HG03097 (cell line): ENCODE results near the gene RAD23A.
"Not testable (repeated sequence)": the region's sequence is repeated elsewhere in the genome, so short reads cannot be mapped to it uniquely, and the experiment has no call there.

Experiments used
- ATAC-seq: cut with Tn5 transposase; IDR thresholded peaks from one replicate; pipeline ENCODE4 v1.9.1; 2021; ENCODE audit not compliant: unreplicated experiment, low FRiP score

The RAD23A gene

DNA sequence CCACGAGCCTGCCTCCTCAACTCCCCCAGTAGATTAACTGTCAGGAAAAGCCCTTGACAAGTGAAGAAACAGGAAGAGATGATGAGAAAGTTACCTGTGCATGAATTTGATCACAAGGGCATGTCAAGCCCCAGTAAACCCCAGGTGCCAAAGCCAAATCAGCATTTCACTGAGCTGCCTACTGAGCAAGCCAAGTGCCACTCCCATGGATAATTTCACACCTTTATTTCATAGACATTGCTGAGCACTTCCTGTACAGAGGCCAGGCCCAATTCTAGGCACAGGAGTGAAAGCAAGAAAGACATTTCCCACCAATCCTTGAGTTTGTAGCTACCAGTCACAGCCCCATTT is 8.9 kb downstream of the RAD23A start:
- ATAC-seq, result no peak

DNA sequence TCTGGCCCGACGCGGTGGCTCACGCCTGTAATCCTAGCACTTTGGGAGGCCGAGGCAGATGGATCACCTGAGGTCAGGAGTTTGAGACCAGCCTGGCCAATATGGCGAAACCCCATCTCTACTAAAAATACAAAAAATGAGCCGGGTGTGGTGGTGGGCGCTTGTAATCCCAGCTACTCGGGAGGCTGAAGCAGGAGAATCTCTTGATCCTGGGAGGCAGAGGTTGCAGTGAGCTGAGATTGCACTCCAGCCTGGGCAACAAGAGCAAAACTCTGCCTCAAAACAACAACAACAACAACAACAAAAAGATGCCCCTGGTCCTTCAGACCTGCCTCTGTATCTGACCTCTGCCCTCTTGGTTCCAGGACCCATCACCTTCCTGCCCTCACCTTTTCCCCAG is 9.9 kb downstream of the RAD23A start:
- ATAC-seq, result not testable (repeated sequence)

DNA sequence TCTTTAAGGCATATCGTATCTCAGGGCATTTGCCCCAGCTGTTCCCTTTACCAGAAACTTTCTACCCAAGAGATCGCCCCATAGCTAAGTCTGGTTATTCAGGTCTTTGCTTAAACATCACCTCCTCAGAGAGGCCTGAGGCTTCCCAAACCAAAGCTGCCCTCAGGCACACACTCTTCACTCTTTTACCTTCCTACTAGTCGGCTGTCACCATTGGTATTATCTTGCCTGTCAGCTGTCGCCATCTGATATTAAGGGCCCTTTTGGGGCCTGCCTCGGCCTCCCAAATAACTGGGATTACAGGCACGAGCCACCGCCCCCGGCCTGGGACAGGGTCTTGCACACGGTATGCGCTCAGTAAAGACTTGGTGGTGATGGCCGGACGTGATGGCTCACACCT is 10.3 kb downstream of the RAD23A start:
- no peak for ATAC-seq

DNA sequence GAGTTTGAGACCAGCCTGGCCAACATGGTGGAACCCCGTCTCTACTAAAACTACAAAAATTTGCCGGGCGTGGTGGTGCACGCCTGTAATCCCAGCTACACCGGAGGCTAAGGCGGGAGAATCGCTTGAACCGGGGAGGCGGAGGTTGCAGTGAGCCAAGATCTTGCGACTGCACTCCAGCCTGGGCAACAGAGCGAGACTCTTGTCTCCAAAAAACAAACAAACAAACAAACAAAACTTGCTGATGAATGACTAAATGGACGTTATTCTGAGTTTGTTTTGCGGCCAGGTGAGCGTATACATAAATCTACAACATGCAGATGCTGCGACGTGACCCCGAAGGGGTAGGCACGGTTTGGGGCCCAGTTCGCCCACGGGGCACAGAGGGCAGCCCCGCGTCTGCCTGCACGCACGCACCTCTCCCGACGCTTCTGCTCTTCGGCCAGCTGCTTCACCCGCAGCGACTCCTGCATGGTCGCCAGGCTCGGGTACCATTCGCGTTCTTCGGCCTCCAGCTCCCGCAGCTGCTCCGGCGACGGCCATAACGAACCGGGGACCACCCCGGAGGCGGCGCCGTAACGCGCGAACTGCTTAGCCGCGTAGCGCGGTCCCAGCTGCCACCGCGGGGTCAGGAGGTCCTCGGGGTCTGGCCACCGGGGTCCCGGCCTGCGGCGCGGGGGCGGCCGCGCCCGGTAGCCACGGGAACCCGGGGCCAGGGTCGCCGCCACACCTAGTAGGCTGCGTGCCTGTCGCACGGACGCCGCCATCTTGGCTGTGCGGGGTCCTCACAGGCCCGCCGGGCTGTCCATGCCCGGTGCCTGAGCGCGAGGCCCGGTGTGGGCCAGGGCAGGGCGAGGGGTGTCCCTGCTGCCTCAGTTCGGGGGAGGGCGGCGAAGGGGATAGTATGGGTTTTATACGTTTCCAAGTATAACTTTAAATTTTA is 11.1 kb downstream of the RAD23A start, which contains the start of gene GADD45GIP1:
Gene GADD45GIP1 (minus strand): TSS at position 778 of the 943 bp plus-strand sequence. CDS start 11 bp downstream, at position 767.
- ATAC-seq, result no peak

DNA sequence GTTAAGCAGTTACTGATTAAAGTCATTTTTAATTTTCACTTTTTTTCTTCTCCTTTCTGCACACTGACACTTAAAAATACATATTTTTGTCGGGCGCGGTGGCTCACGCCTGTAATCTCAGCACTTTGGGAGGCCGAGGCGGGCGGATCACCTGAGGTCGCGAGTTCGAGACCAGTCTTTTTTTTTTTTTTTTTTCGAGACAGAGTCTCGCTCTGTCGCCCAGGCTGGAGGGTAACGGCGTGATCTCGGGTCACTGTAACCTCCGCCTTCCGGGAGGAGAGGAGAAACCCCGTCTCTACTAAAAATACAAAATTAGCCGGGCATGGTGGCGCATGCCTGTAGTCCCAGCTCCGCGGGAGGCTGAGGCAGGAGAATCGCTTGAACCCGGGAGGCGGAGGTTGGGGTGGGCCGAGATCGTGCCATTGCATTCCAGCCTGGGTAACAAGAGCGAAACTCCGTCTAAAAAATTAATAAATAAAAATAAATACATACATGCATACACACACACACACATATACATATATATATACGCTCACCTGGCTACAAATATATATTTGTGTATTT is 11.8 kb downstream of the RAD23A start:
- not testable (repeated sequence) for ATAC-seq

DNA sequence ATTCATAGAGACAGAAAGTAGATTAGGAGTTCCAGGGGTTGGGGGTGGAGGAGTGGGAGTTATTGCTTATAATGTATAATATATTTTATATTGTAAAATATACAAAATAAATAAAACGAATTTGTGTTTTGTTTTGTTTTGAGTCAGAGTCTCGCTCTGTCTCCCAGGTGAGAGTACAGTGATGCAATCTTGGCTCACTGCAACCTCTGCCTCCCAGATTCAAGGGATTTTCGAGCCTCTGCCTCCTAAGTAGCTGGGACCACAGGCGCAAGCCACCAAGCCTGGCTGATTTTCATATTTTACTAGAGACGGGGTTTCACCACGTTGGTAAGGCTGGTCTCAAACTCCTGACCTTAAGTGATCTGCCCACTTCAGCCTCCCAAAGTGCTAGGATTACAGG is 13.8 kb downstream of the RAD23A start:
- ATAC-seq, result no peak

DNA sequence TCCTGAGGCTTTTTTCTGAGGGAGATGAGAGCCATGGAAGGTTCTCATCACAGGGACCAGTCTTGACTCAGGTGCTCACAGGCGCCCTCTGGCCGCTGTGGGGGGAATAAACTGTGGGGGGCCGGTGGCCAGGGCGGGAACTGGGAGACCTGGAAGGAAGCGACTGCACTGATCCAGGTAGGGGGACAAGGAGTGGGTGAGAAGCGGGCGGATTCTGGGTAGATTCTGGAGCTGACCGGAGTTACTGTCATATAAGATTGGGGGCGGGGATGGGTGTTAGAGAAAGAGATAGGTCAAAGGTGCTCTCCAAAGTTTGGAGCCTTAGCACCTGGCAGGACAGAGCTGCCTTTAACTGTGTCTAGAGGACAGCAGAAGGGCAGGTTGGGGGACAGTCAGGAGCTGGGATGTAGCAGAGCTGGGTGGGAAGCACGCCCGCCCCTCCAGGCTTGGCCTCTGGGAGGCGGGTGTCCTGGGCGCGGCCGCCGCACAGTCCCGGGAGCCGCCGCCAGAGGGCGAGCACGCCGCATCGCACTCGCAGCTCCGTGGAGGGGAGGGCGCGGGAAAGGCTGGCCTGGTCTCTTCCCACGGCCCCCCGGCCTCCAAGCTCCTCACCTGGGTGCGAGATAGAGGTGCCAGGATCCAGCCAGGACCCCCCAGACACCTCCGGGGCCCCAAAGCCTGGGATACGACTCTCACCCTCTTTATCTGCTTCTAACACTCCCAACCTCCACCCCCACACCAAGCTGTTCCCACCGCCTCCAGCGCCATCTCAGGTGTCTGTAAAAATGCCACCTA is 19.6 kb downstream of the RAD23A start:
- ATAC-seq, result peak; percentile 87

DNA sequence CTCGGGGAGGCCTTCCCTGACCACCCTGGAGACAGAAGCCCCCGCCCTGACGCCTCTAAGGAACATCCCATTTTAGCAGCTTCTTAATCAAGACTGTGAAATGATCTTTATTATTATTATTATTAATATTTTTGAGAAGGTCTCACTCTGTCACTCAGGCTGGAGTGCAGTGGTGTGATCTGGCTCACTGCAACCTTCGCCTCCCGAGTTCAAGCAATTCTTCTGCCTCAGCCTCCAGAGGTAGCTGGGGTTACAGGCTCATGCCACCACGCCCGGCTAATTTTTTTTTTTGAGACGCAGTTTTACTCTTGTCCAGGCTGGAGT is 20.1 kb downstream of the RAD23A start:
- no peak for ATAC-seq

DNA sequence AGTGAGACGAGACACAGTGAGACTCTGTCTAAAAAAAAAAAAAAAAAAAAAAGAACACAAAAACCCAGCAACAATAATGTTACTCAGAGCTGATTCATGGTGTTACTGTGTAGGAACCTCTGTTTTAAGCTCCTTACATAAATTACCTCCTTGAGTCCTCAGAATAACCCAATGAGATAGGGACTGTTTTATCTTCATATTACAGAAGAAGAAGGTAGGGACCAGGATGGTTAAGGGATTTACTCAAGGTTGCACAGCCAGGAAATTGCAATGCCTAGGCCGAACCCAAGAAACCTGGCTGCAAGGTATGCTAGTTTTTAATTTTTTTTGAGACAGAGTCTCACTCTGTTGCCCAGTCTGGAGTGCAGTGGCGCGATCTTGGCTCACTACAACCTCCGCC is 22.2 kb downstream of the RAD23A start:
- ATAC-seq, result no peak

DNA sequence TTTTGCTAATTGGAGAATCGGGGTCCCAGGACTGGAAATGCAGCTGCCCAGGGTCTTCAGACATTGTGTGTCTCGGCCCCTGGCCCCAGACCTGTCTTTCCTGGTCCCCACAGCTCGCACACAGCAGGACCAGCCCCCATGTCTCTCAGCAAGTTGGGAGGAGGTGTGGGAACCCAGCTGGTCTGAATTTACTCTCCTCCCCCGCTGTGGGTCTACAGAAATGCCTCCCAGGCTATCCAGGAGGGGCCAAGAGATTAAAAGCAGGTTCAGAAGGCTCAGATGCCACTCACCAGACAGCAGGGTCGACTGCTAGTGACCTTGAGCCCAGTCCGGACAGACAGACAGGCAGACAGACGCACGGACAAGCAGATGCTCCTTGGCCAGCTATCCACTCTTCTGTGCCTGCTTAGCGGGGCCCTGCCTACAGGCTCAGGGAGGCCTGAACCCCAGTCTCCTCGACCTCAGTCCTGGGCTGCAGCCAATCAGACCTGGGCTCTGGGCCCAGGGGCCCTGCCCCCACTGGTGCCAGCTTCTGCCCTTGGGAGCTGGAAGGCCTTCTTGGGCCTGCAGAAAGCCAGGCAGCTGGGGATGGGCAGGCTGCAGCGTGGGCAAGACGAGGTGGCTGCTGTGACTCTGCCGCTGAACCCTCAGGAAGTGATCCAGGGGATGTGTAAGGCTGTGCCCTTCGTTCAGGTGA is 23.8 kb downstream of the RAD23A start, which contains the start of gene DAND5:
Gene DAND5 (plus strand): TSS at position 285 of the 697 bp plus-strand sequence. CDS start 85 bp downstream, at position 370.
- no peak for ATAC-seq

DNA sequence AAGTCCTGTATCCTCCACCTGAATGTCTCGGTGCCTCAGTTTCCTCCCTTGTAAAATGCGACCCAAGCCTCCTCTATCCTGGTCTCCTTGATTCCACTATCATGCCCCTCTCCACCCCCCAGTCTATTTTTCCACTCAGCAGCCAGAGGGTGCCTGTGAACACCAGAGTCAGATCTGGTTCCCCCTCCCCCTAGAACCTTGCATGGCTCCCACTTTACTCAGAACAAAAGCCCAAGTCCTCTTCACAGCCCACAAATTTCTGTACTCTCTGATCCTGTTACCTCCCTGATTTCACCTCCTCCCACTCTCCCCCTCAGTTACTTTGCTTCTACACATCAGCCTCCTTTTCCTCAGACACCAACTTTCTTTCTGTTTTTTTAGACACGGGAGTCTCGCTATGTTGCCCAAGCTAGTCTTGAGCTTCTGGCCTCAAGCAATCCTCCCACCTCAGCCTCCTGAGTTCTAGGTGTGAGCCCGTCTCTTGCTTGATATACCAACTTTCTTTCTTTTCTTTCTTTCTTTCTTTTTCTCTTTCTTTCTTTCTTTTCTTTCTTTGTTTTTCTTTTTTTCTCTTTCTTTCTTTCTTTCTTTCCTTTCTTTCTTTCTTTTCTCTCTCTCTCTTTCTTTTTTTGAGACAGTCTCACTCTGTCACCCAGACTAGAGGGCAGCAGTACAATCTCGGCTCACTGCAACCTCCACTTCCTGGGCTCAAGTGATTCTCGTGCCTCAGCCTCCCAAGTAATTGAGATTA is 24.6 kb downstream of the RAD23A start:
- ATAC-seq, result no peak

DNA sequence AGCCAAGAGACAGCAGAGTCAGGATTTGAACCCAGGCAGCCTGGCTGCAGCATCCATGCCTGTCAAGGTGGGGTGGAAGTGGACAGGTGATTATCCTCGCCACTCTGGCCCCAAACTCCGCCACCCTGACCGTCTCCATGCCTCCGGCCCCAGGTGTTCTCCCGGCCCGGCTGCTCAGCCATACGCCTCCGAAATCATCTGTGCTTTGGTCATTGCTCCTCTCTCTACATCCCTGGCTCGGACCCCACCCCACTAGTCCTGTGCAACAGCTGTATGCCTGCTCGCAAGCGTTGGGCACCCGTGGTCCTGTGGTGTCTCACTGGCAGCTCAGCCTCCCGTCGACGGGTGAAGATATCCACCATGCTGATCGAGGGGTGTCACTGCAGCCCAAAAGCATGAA is 27.6 kb downstream of the RAD23A start:
- no peak for ATAC-seq

DNA sequence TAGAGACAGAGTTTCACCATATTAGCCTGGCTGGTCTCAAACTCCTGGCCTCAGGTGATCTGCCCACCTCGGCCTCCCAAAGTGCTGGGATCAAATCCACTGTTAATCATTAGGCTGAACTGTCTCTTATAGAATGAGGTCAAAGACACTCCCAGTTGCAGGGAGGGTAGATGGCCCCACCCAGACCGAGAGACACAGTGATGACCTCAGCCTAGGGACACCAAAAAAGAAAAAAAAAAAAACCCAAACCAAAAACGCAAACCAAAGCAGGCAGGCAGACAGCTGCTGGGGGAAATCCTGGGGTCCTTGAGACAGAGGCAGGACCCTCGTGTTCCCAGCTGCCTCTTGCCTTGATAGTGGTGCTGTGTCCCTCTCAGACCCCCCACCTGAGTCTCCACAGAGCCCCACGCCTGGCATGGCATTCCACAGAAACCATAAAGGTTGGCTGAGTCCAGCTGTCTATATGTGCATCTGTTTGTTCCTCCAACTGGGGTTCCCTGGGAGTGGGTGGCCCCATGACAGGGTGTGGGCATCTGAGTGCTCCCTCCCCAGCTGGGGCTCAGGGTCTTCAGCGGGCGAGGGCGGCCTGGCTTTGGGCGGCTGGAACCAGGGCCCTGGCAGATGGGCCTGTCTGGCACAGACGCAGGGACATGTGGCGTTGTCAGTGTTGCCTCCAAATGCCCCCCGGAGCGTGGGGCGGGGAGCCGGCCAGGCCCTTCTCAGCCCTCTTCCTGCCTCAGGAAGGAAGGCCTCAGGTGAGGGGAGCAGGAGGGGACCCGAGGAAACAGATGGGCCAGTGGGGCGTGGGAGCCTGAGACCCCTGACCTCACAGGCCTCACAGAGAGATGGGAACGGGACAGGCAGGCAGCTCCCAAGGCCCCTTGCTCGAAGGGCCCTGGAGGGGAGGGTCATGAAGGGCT is 28.9 kb downstream of the RAD23A start:
- no peak for ATAC-seq

DNA sequence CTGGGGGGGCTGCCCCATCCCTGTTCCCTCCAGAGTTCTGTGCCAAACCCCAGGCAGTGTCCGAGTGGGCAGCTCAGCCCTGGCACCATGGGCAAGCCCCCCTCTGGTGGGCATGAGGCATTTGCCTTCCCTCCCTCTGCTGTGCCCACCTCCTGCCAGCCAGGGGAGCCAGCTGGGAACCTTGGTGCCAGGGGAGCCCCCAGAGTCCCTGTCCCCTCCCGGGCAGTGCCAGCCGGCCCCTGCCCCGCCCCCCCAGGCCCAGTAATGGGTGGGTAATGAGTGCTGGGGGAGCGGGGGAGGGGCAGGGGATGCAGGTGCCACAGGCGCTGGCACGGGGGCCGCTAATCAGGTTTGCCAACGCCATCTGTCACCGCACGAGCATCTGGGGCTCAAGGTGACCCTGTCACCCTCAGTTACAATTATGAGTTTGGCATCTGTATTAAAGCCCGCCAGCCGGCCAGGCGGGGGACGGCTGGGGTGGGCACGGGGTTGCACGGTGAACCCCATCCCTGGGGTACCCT is 29.6 kb downstream of the RAD23A start:
- no peak for ATAC-seq

DNA sequence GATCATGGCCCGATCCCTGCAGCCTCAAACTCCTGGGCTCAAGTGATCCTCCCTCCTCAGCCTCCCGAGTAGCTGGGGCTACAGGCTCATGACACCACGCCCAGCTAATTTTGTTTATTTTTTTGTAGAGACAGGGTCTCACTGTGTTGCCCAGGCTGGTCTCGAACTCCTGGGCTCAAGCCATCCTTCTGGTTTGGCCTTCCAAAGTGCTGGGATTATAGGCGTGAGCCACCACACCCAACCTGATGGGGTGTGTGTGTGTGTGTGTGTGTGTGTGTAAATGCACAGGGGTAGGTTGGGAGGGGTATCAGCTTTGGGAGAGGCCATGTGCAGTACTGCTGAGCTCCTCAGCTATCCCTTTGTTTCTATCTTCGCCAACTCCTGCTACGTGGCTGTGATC is 30.4 kb downstream of the RAD23A start:
- not testable (repeated sequence) for ATAC-seq

DNA sequence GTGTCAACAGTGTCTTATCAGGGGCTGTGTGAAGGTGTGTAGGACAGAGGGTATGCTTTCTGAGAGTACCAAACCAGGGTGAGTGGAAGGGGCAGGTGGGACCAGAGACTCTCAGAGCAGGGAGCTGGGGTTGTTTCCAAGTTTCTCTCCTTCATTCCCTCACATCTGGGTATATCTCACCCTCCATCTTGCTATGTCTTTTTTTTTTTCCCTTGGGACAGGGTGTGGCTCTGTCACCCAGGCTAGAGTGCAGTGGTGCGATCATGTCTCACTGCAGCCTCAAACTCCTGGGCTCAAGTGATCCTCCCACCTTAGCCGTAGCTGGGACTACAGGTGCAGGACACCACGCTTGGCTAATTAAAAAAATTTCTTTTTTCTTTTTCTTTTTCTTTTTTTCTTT is 34.3 kb downstream of the RAD23A start:
- ATAC-seq, result no peak

DNA sequence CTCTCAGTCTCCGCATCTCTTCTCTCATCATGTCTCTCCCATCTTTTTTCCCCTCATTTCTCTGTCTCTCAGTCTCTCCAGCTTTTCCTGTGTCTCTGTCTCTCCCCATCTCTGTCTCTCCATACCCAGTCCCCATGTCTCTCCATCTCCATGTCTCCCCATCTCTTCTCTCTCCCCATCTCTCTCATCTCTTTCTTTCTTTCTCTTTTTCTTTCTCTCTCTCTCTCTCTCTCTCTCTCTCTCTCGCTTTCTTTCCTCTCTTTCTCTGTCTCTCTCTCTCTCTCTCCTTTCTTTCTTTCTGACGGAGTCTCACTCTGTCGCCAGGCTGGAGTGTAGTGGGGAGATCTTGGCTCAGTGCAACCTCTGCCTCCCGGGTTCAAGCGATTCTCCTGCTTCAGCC is 37.0 kb downstream of the RAD23A start:
- ATAC-seq, result no peak

DNA sequence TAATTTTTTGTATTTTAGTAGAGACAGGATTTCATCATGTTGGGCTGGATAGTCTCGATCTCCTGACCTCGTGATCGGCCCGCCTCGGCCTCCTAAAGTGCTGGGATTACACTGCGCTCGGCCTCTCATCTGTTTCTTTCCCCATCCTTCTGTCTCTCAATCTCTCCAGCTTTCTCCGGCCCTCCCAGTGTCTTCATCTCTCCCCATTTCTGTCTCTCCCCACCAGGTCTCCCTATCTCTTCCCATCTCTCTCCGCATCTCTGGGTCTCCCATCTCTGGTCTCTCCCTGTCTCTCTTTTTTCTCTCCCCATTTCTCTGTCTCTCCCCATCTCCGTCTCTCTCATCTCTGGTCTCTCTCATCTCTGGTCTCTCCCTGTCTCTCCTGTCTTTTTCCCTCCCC is 37.4 kb downstream of the RAD23A start:
- ATAC-seq, result no peak
